WTC11 (cell line): ENCODE data around the gene ASCL2. TPM values are rescaled to one million over a fixed set of nuclear protein-coding genes. Genes with fewer than 3 reads are reported as not detected.

Experiments used
- ATAC-seq: fragments of 200-7000 bp; cut with Tn5 transposase; 2 replicates; pipeline ENCODE4 v1.10.0; 2021; ENCODE audit warnings: mild to moderate bottlenecking, moderate library complexity
- CTCF ChIA-PET: fragments of 300-600 bp; sonication (Branson Sonifier 250); formaldehyde crosslinking; loops from one replicate; lab custom pipeline; 2021; ENCODE audit warnings: antibody characterized with exemption; lab: Charles Lee
- POLR2A ChIA-PET: fragments of 350-600 bp; sonication (Branson Sonifier 250); formaldehyde crosslinking; loops from one replicate; lab custom pipeline; 2021; ENCODE audit warnings: antibody characterized with exemption; lab: Charles Lee
- DNase-seq: peaks from one replicate; pipeline ENCODE4 v3.0.0; 2021; ENCODE audit warnings: low spot score
- H3K27ac Mint-ChIP-seq: 2 replicates; pipeline ENCODE4 v1.8.0; 2021; ENCODE audit warnings: mixed read lengths
- H3K27me3 Mint-ChIP-seq: 2 replicates; pipeline ENCODE4 v1.8.0; 2021; ENCODE audit warnings: low read depth, mild to moderate bottlenecking, moderate library complexity, mixed read lengths
- H3K36me3 Mint-ChIP-seq: 2 replicates; pipeline ENCODE4 v1.8.0; 2021; ENCODE audit warnings: mixed read lengths
- H3K4me1 Mint-ChIP-seq: 2 replicates; pipeline ENCODE4 v1.8.0; 2022; ENCODE audit warnings: mixed read lengths
- H3K4me3 Mint-ChIP-seq: 2 replicates; pipeline ENCODE4 v1.8.0; 2021; ENCODE audit warnings: mild to moderate bottlenecking, moderate library complexity, mixed read lengths
- H3K9me3 Mint-ChIP-seq: 2 replicates; pipeline ENCODE4 v1.8.0; 2021; ENCODE audit warnings: mixed read lengths
- ATF1 ChIP-seq: sonication (generic); formaldehyde crosslinking; IDR thresholded peaks from 2 replicates; pipeline ENCODE4 v1.8.1; 2023; ENCODE audit warnings: mild to moderate bottlenecking, moderate library complexity, missing genetic modification reagents
- EMX1 ChIP-seq: fragments of 250-450 bp; sonication (Bioruptor Pico); IDR thresholded peaks from 2 replicates; pipeline ENCODE4 v1.8.0; 2021; ENCODE audit warnings: mild to moderate bottlenecking
- FOXJ3 ChIP-seq: sonication (generic); formaldehyde crosslinking; IDR thresholded peaks from 2 replicates; pipeline ENCODE4 v1.9.0; 2021; ENCODE audit warnings: missing genetic modification reagents, mild to moderate bottlenecking, borderline replicate concordance
- FOXP1 ChIP-seq: sonication (generic); formaldehyde crosslinking; IDR thresholded peaks from 2 replicates; pipeline ENCODE4 v1.8.0; 2022; ENCODE audit warnings: missing genetic modification reagents, mild to moderate bottlenecking, moderate library complexity, borderline replicate concordance
- GABPB1 ChIP-seq: sonication (generic); formaldehyde crosslinking; IDR thresholded peaks from 2 replicates; pipeline ENCODE4 v1.8.1; 2023; ENCODE audit warnings: mild to moderate bottlenecking, missing genetic modification reagents
- IRF2 ChIP-seq: sonication (generic); formaldehyde crosslinking; IDR thresholded peaks from 2 replicates; pipeline ENCODE4 v1.8.0; 2022; ENCODE audit warnings: low read depth, missing genetic modification reagents, borderline replicate concordance
- JAZF1 ChIP-seq: fragments of 250-450 bp; sonication (Bioruptor Pico); IDR thresholded peaks from 2 replicates; pipeline ENCODE4 v1.9.0; 2021; ENCODE audit warnings: moderate library complexity, mild to moderate bottlenecking, inconsistent platforms
- MLX ChIP-seq: sonication (generic); formaldehyde crosslinking; IDR thresholded peaks from 2 replicates; pipeline ENCODE4 v1.8.1; 2023; ENCODE audit warnings: mild to moderate bottlenecking, missing genetic modification reagents, moderate library complexity
- MYBL2 ChIP-seq: sonication (generic); formaldehyde crosslinking; IDR thresholded peaks from 2 replicates; pipeline ENCODE4 v1.8.1; 2023; ENCODE audit warnings: mild to moderate bottlenecking, moderate library complexity, missing genetic modification reagents
- RORB ChIP-seq: fragments of 250-450 bp; sonication (Bioruptor Pico); IDR thresholded peaks from 2 replicates; pipeline ENCODE4 v1.9.0; 2021; ENCODE audit warnings: mild to moderate bottlenecking
- SMAD3 ChIP-seq: sonication (generic); formaldehyde crosslinking; IDR thresholded peaks from 2 replicates; pipeline ENCODE4 v1.8.0; 2022; ENCODE audit warnings: missing genetic modification reagents, mild to moderate bottlenecking, borderline replicate concordance
- SP1 ChIP-seq: sonication (generic); formaldehyde crosslinking; conservative IDR thresholded peaks from 2 replicates; pipeline ENCODE4 v1.8.1; 2022; ENCODE audit warnings: missing genetic modification reagents
- TCF7 ChIP-seq: sonication (generic); formaldehyde crosslinking; IDR thresholded peaks from 2 replicates; pipeline ENCODE4 v1.8.0; 2022; ENCODE audit warnings: mild to moderate bottlenecking, low read depth, missing genetic modification reagents, moderate library complexity
- USF1 ChIP-seq: sonication (generic); formaldehyde crosslinking; IDR thresholded peaks from 2 replicates; pipeline ENCODE4 v1.8.0; 2022; ENCODE audit warnings: mild to moderate bottlenecking, missing genetic modification reagents
- ZNF263 ChIP-seq: sonication (generic); formaldehyde crosslinking; IDR thresholded peaks from 2 replicates; pipeline ENCODE4 v1.8.1; 2022; ENCODE audit warnings: low read depth, mild to moderate bottlenecking, moderate library complexity, missing genetic modification reagents
- total RNA-seq: library from RNA; stranded (reverse); gene quantifications from 3 replicates; pipeline ENCODE4 v1.2.3, GENCODE V29; 2021
- TF ChIP-seq, protein P1 (sequence below): sonication (generic); formaldehyde crosslinking; IDR thresholded peaks from 2 replicates; pipeline ENCODE4 v1.8.1; 2023; ENCODE audit warnings: mild to moderate bottlenecking, moderate library complexity, missing genetic modification reagents
- TF ChIP-seq, protein P2 (sequence below): fragments of 200-600 bp; IDR thresholded peaks from 2 replicates; pipeline ENCODE4 v1.8.0; 2022; ENCODE audit warnings: antibody characterized with exemption
- TF ChIP-seq, protein P3 (sequence below): sonication (generic); formaldehyde crosslinking; IDR thresholded peaks from 2 replicates; pipeline ENCODE4 v1.8.1; 2023; ENCODE audit warnings: mild to moderate bottlenecking, missing genetic modification reagents
- TF ChIP-seq, protein P4 (sequence below): fragments of 250-450 bp; sonication (Bioruptor Pico); IDR thresholded peaks from 2 replicates; pipeline ENCODE4 v2.1.2; 2022; ENCODE audit warnings: mild to moderate bottlenecking, moderate library complexity
- TF ChIP-seq, protein P5 (sequence below): sonication (generic); formaldehyde crosslinking; IDR thresholded peaks from 2 replicates; pipeline ENCODE4 v1.8.1; 2022; ENCODE audit warnings: low read depth, missing genetic modification reagents, borderline replicate concordance

The ASCL2 gene
- total RNA-seq, 1 experiment from 2014 or later: 0.24 TPM

DNA sequence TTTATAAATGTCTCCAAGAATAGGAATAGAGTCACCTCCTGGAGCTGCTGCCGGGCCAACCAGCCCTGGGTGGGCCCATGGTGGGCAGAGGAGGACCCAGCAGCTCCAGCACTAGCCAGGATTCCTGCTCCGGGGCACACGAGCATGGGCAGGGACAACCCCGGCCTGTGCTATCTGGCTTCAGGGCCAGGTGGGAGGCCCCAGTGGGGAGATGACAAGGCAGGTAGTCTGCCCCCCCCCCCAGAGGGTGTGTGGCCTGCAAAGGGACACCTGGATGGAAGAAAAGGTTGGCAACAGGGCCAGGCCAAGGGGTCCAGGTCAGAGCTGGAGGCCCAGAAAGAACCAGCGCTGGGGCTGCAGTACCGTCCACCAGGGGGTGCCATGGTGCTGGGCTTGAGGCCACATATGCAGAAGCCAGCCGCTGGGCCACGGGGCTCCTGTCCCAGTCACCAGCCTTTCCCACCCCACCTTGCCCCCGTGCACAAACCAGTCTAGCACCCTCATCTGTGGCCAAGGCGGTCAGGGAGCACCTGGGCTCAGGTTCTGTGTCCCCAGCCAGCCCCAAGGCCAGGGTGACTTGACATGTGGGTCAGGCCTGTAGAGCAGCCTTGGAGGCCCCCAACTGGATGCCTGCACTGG lies 34.9 kb upstream of the ASCL2 start:
- ATAC-seq (peak; percentile 85), DNase-seq (peak; percentile 93)
- ChIA-PET CTCF (interaction anchor here (0.5 to 11.0 kb wide), 50 partner anchors 8 to 652 kb away, joined by 3 to 398 read pairs (median 5); partner anchors contain the start of genes ASCL2, CD81 and TSSC4), POLR2A (interaction anchor here (1.0 to 1.4 kb wide), 4 partner anchors 26 to 115 kb away, joined by 3 to 4 read pairs (median 4); partner anchors contain the start of gene TSSC4)
- H3K9me3 Mint-ChIP-seq: no peaks in the 10 kb centered on the region
- no peaks in the 10 kb centered on the region for H3K36me3 Mint-ChIP-seq
- peaks cover 4% of the 10 kb centered on the region for H3K4me1 Mint-ChIP-seq
- TF ChIP-seq USF1 (CRISPR knock-in tag) (no peak), EMX1 (CRISPR knock-in tag) (no peak), JAZF1 (CRISPR knock-in tag) (no peak), ATF1 (CRISPR knock-in tag) (no peak), FOXP1 (CRISPR knock-in tag) (no peak)
- TF ChIP-seq, protein P1, sequence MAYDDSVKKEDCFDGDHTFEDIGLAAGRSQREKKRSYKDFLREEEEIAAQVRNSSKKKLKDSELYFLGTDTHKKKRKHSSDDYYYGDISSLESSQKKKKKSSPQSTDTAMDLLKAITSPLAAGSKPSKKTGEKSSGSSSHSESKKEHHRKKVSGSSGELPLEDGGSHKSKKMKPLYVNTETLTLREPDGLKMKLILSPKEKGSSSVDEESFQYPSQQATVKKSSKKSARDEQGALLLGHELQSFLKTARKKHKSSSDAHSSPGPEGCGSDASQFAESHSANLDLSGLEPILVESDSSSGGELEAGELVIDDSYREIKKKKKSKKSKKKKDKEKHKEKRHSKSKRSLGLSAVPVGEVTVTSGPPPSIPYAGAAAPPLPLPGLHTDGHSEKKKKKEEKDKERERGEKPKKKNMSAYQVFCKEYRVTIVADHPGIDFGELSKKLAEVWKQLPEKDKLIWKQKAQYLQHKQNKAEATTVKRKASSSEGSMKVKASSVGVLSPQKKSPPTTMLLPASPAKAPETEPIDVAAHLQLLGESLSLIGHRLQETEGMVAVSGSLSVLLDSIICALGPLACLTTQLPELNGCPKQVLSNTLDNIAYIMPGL (CRISPR knock-in tag): no peak
- TF ChIP-seq, protein P2, sequence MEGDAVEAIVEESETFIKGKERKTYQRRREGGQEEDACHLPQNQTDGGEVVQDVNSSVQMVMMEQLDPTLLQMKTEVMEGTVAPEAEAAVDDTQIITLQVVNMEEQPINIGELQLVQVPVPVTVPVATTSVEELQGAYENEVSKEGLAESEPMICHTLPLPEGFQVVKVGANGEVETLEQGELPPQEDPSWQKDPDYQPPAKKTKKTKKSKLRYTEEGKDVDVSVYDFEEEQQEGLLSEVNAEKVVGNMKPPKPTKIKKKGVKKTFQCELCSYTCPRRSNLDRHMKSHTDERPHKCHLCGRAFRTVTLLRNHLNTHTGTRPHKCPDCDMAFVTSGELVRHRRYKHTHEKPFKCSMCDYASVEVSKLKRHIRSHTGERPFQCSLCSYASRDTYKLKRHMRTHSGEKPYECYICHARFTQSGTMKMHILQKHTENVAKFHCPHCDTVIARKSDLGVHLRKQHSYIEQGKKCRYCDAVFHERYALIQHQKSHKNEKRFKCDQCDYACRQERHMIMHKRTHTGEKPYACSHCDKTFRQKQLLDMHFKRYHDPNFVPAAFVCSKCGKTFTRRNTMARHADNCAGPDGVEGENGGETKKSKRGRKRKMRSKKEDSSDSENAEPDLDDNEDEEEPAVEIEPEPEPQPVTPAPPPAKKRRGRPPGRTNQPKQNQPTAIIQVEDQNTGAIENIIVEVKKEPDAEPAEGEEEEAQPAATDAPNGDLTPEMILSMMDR: peak; percentile 74
- TF ChIP-seq, protein P3, sequence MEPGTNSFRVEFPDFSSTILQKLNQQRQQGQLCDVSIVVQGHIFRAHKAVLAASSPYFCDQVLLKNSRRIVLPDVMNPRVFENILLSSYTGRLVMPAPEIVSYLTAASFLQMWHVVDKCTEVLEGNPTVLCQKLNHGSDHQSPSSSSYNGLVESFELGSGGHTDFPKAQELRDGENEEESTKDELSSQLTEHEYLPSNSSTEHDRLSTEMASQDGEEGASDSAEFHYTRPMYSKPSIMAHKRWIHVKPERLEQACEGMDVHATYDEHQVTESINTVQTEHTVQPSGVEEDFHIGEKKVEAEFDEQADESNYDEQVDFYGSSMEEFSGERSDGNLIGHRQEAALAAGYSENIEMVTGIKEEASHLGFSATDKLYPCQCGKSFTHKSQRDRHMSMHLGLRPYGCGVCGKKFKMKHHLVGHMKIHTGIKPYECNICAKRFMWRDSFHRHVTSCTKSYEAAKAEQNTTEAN (CRISPR knock-in tag): 0 out of 2 replicates have a peak, but pooled peaks have one; percentile 44
- H3K27ac Mint-ChIP-seq: no peak overlapping the region
- H3K27me3 Mint-ChIP-seq: no peaks in the 10 kb centered on the region
- no peak overlapping the region for H3K4me3 Mint-ChIP-seq

- H3K4me1 Mint-ChIP-seq: peaks cover 4% of the 10 kb centered on the region
- ChIA-PET POLR2A (interaction anchor here (1.0 to 1.4 kb wide), 4 partner anchors 26 to 116 kb away, joined by 3 to 4 read pairs (median 4); partner anchors contain the start of gene TSSC4), CTCF (interaction anchor here (0.5 to 11.0 kb wide), 49 partner anchors 8 to 652 kb away, joined by 3 to 398 read pairs (median 5); partner anchors contain the start of genes ASCL2, CD81 and TSSC4)
- H3K36me3 Mint-ChIP-seq: no peaks in the 10 kb centered on the region
- no peak overlapping the region for H3K4me3 Mint-ChIP-seq
- no peak for ATAC-seq
- no peaks in the 10 kb centered on the region for H3K9me3 Mint-ChIP-seq
- H3K27me3 Mint-ChIP-seq: no peaks in the 10 kb centered on the region
- DNase-seq: no peak
- H3K27ac Mint-ChIP-seq: no peak overlapping the region
- no peak for TF ChIP-seq ZNF263 (CRISPR knock-in tag)
- no peak for TF ChIP-seq RORB (CRISPR knock-in tag)
- no peak for TF ChIP-seq MLX (CRISPR knock-in tag)
- TF ChIP-seq TCF7: no peak
- TF ChIP-seq, protein P4, sequence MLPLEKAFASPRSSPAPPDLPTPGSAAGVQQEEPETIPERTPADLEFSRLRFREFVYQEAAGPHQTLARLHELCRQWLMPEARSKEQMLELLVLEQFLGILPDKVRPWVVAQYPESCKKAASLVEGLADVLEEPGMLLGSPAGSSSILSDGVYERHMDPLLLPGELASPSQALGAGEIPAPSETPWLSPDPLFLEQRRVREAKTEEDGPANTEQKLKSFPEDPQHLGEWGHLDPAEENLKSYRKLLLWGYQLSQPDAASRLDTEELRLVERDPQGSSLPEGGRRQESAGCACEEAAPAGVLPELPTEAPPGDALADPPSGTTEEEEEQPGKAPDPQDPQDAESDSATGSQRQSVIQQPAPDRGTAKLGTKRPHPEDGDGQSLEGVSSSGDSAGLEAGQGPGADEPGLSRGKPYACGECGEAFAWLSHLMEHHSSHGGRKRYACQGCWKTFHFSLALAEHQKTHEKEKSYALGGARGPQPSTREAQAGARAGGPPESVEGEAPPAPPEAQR (CRISPR knock-in tag): no peak
- no peak for TF ChIP-seq GABPB1
- no peak for TF ChIP-seq SMAD3 (CRISPR knock-in tag)
- TF ChIP-seq IRF2 (CRISPR knock-in tag): no peak
- TF ChIP-seq FOXJ3: no peak
- TF ChIP-seq SP1 (CRISPR knock-in tag): no peak
- TF ChIP-seq, protein P5, sequence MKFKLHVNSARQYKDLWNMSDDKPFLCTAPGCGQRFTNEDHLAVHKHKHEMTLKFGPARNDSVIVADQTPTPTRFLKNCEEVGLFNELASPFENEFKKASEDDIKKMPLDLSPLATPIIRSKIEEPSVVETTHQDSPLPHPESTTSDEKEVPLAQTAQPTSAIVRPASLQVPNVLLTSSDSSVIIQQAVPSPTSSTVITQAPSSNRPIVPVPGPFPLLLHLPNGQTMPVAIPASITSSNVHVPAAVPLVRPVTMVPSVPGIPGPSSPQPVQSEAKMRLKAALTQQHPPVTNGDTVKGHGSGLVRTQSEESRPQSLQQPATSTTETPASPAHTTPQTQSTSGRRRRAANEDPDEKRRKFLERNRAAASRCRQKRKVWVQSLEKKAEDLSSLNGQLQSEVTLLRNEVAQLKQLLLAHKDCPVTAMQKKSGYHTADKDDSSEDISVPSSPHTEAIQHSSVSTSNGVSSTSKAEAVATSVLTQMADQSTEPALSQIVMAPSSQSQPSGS (CRISPR knock-in tag): no peak
- TF ChIP-seq MYBL2: no peak
- TF ChIP-seq USF1 (CRISPR knock-in tag): no peak
- TF ChIP-seq, protein P1 (CRISPR knock-in tag): no peak
Measured at GRCh38 chr11:2304506-2305139, 34.2 kb upstream of the ASCL2 start.
